AG20443 (cell line): Measurements from ENCODE around the gene CHAF1B.

Experiments
- DNase-seq: peaks from one replicate; pipeline ENCODE4 v3.0.0; 2012; ENCODE audit warnings: low spot score, mixed read lengths

The CHAF1B gene

DNA sequence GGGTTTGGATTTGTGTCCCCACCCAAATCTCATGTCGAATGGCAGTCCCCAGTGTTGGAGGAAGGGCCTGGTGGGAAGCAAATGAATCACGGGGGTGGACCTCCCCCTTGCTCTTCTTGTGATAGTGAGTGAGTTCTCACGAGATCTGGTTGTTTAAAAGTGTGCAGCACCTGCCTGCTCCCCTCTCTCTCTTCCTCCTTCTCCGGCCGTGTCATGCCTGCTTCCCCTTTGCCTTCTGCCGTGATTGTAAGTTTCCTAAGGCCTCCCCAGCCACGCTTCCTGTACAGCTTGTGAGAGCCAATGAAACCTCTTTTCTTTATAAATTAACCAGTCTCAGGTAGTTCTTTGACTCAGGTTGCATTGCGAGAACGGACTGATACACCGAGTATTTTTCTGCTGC is 78.8 kb downstream of the CHAF1B start:
- no peak for DNase-seq

DNA sequence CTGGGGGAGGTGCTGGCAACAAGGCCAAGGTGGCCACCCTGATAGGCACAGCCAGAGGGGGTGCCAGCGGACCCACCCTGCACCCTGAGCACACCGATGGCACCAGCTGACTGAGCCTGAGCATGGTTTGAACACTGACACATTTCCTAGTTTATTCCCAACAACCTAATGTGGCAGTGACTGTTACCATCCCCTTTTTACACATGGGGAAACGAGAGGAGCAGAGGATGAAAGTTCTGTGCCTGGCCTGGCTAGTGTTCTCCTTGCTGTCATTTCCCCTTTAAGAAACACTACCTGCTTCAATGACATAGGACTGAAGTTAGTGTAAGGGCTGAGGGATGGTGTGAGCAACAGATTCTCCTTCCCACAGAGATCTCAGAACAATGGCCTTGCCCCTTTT is 79.4 kb downstream of the CHAF1B start:
- DNase-seq = no peak

DNA sequence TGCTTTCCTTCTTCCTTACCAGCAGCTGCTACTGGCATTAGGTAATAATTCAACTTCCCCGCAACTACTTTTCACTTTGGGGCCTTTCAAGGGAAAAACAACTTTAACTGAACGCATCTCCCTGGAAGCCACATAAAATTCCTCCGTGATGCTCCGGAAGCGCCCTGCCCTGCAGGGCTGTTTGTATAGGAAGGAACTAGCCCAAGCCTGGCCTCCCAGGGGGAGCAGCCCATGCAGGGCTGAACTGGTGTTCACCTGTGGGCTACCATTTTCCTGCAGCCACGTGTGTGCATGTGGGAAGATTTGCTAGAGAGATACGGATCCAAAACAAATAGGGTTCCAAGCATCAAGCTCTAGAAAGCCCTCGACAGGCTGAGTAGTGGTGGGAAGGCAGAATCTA is 80.3 kb downstream of the CHAF1B start:
- no peak for DNase-seq

DNA sequence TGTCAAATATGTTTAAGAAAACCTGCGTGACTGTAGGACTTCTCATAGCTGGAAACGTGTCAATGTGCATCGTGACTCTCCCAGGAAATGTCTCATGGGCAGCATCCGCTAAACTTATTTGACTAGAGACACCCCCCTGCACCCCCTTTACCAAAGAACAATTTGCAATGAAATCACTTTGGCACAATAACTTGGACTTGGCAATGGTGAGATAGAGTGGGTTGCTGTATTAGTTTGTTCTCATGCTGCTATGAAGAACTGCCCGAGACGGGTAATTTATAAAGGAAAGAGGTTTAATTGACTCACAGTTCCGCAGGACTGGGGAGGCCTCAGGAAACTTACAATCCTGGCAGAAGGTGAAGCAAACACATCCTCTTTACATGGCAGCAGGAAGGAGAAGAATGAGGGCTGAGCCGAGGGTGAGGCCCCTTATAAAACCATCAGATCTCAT is 80.9 kb downstream of the CHAF1B start:
- DNase-seq = no peak
